K562 (cell line): ENCODE measurements around the gene SLC35A4. TPM values are rescaled to one million over a fixed set of nuclear protein-coding genes. Genes with fewer than 3 reads are reported as not detected.
A peak's percentile ranks its signal among the peaks of the same experiment; 100 is the strongest.

Source experiments
- C11orf30 ChIP-seq: fragments of 450-650 bp; IDR thresholded peaks from 2 replicates; pipeline ENCODE4 v1.6.1; 2016; ENCODE audit warnings: low read depth, mild to moderate bottlenecking
- CREB3 ChIP-seq: fragments of 450-650 bp; conservative IDR thresholded peaks from 2 replicates; pipeline ENCODE4 v1.6.1; 2016; ENCODE audit warnings: missing genetic modification characterization, low read depth, mild to moderate bottlenecking, missing compliant biosample characterization, moderate library complexity
- CTCF ChIP-seq, 3 experiments: IDR thresholded peaks in 2 of 3; conservative IDR thresholded peaks in 1 of 3; 2 replicates each; pipeline ENCODE4 v1.5.1; 2011 to 2012; ENCODE audit warnings: low read length in 3 of 3, mild to moderate bottlenecking in 3 of 3, control low read depth in 2 of 3, improper control_type of control experiment in 1 of 3, inconsistent platforms in 1 of 3, low read depth in 1 of 3, mixed read lengths in 1 of 3, moderate library complexity in 1 of 3; ENCODE audit not compliant: insufficient read depth in 2 of 3
- HDAC2 ChIP-seq: fragments of 450-650 bp; IDR thresholded peaks from 2 replicates; pipeline ENCODE4 v1.6.1; 2016; ENCODE audit warnings: mild to moderate bottlenecking
- JUN ChIP-seq, 2 experiments: sonication (generic) in 1 of 2; formaldehyde crosslinking in 1 of 2; IDR thresholded peaks; 2 replicates each; pipeline versions ENCODE4 v1.6.1 to v1.8.0; 2012 to 2022; ENCODE audit warnings: borderline replicate concordance in 2 of 2, mild to moderate bottlenecking in 2 of 2, improper control_type of control experiment in 1 of 2, low read depth in 1 of 2, low read length in 1 of 2, missing genetic modification reagents in 1 of 2
- MNT ChIP-seq, 2 experiments: fragments of 450-650 bp; conservative IDR thresholded peaks; 2 replicates each; pipeline ENCODE4 v1.6.1; 2017; ENCODE audit warnings: mild to moderate bottlenecking in 2 of 2, moderate library complexity in 2 of 2
- NCOR1 ChIP-seq: fragments of 450-650 bp; IDR thresholded peaks from 2 replicates; pipeline ENCODE4 v1.6.1; 2016; ENCODE audit warnings: mild to moderate bottlenecking, moderate library complexity
- NR2C2 ChIP-seq, 2 experiments: fragments of 200-800 bp in 1 of 2; sonication (Bioruptor generic) in 1 of 2; sonication (generic) in 1 of 2; formaldehyde crosslinking in 1 of 2; IDR thresholded peaks; 2 replicates each; pipeline versions ENCODE4 v1.6.1 to v1.8.0; 2016 to 2022; ENCODE audit warnings: mild to moderate bottlenecking in 1 of 2, missing compliant biosample characterization in 1 of 2, missing genetic modification characterization in 1 of 2, missing genetic modification reagents in 1 of 2
- RFX5 ChIP-seq: IDR thresholded peaks from 2 replicates; pipeline ENCODE4 v1.6.1; 2011; ENCODE audit warnings: low read depth, mild to moderate bottlenecking, improper control_type of control experiment, low read length
- SP1 ChIP-seq: sonication (generic); formaldehyde crosslinking; IDR thresholded peaks from 2 replicates; pipeline ENCODE4 v1.8.1; 2022; ENCODE audit warnings: mild to moderate bottlenecking, missing genetic modification reagents
- XRCC3 ChIP-seq: fragments of 450-650 bp; IDR thresholded peaks from 2 replicates; pipeline ENCODE4 v1.6.1; 2017; ENCODE audit warnings: mild to moderate bottlenecking, moderate library complexity
- ZFPM2 ChIP-seq: fragments of 250-450 bp; sonication (Bioruptor Pico); IDR thresholded peaks from 2 replicates; pipeline ENCODE4 v1.5.1; 2022; ENCODE audit warnings: mild to moderate bottlenecking
- ZNF263 ChIP-seq: sonication (generic); formaldehyde crosslinking; IDR thresholded peaks from 2 replicates; pipeline ENCODE4 v1.8.0; 2022; ENCODE audit warnings: mild to moderate bottlenecking, missing genetic modification reagents, borderline replicate concordance
- ZNF740 ChIP-seq, 3 experiments: fragments of 200-800 bp in 1 of 3; sonication (Bioruptor generic) in 1 of 3; sonication (generic) in 1 of 3; formaldehyde crosslinking in 1 of 3; IDR thresholded peaks; 2 replicates each; pipeline versions ENCODE4 v1.6.1 to v1.8.0; 2016 to 2022; ENCODE audit warnings: mild to moderate bottlenecking in 2 of 3, missing compliant biosample characterization in 2 of 3, missing genetic modification characterization in 2 of 3, missing genetic modification reagents in 1 of 3
- polyA plus RNA-seq, 8 experiments: library from polyadenylated mRNA; depleted of rRNA in 4 of 8; stranded (reverse) in 5 of 8; unstranded in 3 of 8; fragments of >200 nt; fragmentation: Nextera tagmentation in 2 of 8; fragmentation: Illumina TruSeq in 1 of 8; extraction: Ambion mirVana in 2 of 8; extraction: Trizol in 1 of 8; gene quantifications; 2 replicates each; pipeline versions ENCODE4 v1.2.1 to v1.2.3, GENCODE V29; 2011 to 2014; ENCODE audit warnings: inconsistent platforms in 1 of 8, missing spikeins in 1 of 8
- total RNA-seq, 7 experiments: library from RNA; depleted of rRNA in 6 of 7; stranded (reverse); fragments of >200 nt in 6 of 7; fragmentation: Illumina TruSeq in 2 of 7; extraction: Trizol in 2 of 7; gene quantifications; 2 replicates each; pipeline versions ENCODE4 v1.2.1 to v1.2.3, GENCODE V29; 2011 to 2021; ENCODE audit warnings: low replicate concordance in 1 of 7
- TF ChIP-seq, protein P1 (sequence below), 3 experiments: fragments of 200-800 bp in 1 of 3; fragments of 250-450 bp in 1 of 3; fragments of 450-650 bp in 1 of 3; sonication (Bioruptor Pico) in 1 of 3; sonication (Bioruptor generic) in 1 of 3; formaldehyde crosslinking in 1 of 3; IDR thresholded peaks; 2 replicates each; pipeline versions ENCODE4 v1.6.1 to v1.8.0; 2016 to 2022; ENCODE audit warnings: mild to moderate bottlenecking in 2 of 3, missing genetic modification characterization in 2 of 3, missing compliant biosample characterization in 1 of 3, moderate library complexity in 1 of 3

The SLC35A4 gene
- total and polyA plus RNA-seq, 9 of the 15 experiments (the other 6 are each of a cell fraction or from before 2014, with no cell fraction given): 21.8 to 171 (median 42.5) TPM

- TF ChIP-seq CREB3 (0 out of 2 replicates have a peak, but pooled peaks have one; percentile 29), NR2C2 (CRISPR knock-in tag; IDR thresholded peaks at IDR 0.05) (no peak), NR2C2 (tag; IDR thresholded peaks at IDR 0.05) (peak; percentile 75), RFX5 (no peak), SP1 (CRISPR knock-in tag) (peak; percentile 78), CTCF (IDR thresholded peaks at IDR 0.05 in 2 of 3, conservative IDR thresholded peaks at IDR 0.05 in 1 of 3; ENCODE audit: insufficient read depth in 2 of 3, low read depth in 1 of 3, low read length in 3 of 3) (peak in 1 of 3 experiments; percentile 13; a peak in 1 of 6 replicates), MNT (conservative IDR thresholded peaks at IDR 0.05) (peak; percentile 56 to 82), HDAC2 (0 out of 2 replicates have a peak, but pooled peaks have one; percentile 18), ZFPM2 (CRISPR knock-in tag) (peak; percentile 45; the same call in 1 of the 2 replicates), XRCC3 (no peak), C11orf30 (peak; percentile 61; the same call in 1 of the 2 replicates), ZNF740 (CRISPR knock-in tag; IDR thresholded peaks at IDR 0.05) (peak; percentile 78), ZNF740 (tag; IDR thresholded peaks at IDR 0.05) (no peak), ZNF263 (CRISPR knock-in tag) (peak; percentile 17; the same call in 1 of the 2 replicates), NCOR1 (0 out of 2 replicates have a peak, but pooled peaks have one; percentile 19), JUN (IDR thresholded peaks at IDR 0.05; ENCODE audit: borderline replicate concordance, low read depth, low read length) (no peak), JUN (CRISPR knock-in tag; IDR thresholded peaks at IDR 0.05; ENCODE audit: borderline replicate concordance) (0 out of 2 replicates have a peak, but pooled peaks have one; percentile 67)
- TF ChIP-seq, protein P1, sequence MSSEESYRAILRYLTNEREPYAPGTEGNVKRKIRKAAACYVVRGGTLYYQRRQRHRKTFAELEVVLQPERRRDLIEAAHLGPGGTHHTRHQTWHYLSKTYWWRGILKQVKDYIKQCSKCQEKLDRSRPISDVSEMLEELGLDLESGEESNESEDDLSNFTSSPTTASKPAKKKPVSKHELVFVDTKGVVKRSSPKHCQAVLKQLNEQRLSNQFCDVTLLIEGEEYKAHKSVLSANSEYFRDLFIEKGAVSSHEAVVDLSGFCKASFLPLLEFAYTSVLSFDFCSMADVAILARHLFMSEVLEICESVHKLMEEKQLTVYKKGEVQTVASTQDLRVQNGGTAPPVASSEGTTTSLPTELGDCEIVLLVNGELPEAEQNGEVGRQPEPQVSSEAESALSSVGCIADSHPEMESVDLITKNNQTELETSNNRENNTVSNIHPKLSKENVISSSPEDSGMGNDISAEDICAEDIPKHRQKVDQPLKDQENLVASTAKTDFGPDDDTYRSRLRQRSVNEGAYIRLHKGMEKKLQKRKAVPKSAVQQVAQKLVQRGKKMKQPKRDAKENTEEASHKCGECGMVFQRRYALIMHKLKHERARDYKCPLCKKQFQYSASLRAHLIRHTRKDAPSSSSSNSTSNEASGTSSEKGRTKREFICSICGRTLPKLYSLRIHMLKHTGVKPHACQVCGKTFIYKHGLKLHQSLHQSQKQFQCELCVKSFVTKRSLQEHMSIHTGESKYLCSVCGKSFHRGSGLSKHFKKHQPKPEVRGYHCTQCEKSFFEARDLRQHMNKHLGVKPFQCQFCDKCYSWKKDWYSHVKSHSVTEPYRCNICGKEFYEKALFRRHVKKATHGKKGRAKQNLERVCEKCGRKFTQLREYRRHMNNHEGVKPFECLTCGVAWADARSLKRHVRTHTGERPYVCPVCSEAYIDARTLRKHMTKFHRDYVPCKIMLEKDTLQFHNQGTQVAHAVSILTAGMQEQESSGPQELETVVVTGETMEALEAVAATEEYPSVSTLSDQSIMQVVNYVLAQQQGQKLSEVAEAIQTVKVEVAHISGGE (CRISPR knock-in tag; IDR thresholded peaks at IDR 0.05): peak in 2 of 3 experiments; percentile 55 to 88; a peak in 4 of 6 replicates
These were observed 7.4 kb upstream of the SLC35A4 start, which contains the start of gene SRA1 (continued) for GRCh38 chr5:140557136-140557805.
